D341Med (cell line): ENCODE data around the gene RNF11.
A peak's percentile ranks its signal among the peaks of the same experiment; 100 is the strongest.
"Not testable (repeated sequence)": the region's sequence is repeated elsewhere in the genome, so short reads cannot be mapped to it uniquely, and the experiment has no call there.

ENCODE experiments used
- DNase-seq: peaks from one replicate; pipeline ENCODE4 v3.0.0; 2012; ENCODE audit warnings: low spot score

The RNF11 gene

GRCh38 chr1:51228471-51228870 is 7.6 kb upstream of the RNF11 start:
- not testable (repeated sequence) for DNase-seq

- DNase-seq = no peak
Measured at GRCh38 chr1:51230501-51231078, 5.5 kb upstream of the RNF11 start.

GRCh38 chr1:51231120-51231519 is 5.0 kb upstream of the RNF11 start:
- DNase-seq = no peak

GRCh38 chr1:51231896-51232295 is 4.2 kb upstream of the RNF11 start:
- no peak for DNase-seq

GRCh38 chr1:51234236-51234635 is 1.8 kb upstream of the RNF11 start:
- not testable (repeated sequence) for DNase-seq

DNA sequence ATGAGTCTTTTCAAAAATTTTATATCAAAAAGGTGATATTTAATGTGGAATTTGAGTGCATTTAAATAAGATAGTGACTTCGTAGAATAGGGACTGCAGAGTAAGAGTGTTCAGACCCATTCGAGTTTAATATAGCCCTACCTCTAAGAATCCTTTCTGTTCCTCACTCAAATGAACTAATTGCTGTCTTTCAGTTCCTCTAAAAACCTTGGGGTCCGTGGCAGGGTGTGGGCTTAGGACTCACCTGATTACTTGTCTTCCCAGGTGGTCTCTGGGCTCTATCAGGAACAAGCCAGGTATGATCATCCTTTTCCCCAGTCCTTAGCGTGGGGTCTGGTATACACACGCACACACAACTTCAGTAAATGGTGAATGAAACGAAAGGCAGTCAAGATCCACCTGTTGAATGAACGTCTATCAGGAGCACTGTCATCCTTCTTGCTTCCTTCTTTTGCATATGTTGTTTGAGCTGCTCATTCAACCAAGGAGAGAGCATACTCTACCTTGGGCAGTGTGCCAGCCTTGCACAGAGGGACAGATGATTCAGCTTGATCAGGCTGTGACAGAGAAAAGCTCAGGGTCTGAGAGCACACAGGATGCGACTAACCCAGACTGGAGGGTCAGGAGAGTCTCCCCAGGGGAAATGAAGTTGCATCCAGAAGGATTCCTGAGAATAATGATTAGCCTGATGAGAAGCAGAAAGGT is 1.2 kb upstream of the RNF11 start:
- peak; percentile 51 for DNase-seq

GRCh38 chr1:51236531-51237350 is 668 bp downstream of the RNF11 start:
- peak; percentile 57 for DNase-seq

DNA sequence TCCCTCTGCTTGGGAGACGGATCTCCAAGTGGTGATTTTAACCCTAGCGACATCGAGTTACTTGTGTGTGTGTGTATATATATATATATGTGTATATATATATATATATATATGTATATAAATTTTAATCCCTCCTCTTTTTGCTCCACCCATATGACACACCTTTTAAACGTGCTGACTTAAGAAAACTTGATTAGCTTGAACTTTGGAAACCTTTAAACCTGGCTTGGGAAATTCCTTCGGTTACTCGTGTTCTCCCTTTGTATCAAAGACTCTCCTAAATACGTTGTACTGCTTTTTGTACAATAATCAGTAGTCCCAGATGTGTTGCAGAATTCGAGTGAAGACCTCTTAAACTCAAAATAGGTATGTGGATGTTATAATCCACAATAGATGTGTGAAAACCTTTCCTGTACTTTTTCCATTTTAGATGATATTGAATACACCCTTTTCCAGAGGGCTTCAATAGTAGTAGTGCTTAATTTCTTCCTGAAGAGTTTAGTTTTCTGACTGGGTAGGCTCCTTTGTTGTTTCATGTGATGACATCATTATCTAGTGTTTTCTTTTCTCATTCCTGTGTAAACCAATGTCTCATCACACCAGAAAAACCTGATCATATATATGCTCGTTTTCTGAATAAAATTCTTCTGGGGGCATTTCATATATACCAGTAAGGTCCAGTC is 1.4 kb downstream of the RNF11 start:
- DNase-seq = no peak

DNA sequence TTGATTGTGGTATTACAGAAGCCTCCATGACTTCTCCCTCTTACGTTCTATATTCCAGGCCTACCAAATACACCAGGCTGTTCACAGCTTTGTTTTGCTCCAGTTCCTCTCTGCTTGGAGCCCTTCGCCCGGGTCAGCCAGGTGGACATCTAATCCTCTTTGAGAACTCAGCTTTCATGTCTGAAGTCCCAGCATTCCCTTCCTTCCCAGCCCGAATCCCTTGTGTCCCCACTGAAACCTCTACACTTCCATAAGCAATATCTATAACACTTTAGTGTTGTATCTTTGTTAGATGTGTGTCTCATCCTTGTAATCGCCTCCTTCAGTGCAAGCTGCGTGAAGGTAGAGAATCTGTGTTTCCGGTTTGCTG is 1.9 kb downstream of the RNF11 start:
- DNase-seq = peak; percentile 48

DNA sequence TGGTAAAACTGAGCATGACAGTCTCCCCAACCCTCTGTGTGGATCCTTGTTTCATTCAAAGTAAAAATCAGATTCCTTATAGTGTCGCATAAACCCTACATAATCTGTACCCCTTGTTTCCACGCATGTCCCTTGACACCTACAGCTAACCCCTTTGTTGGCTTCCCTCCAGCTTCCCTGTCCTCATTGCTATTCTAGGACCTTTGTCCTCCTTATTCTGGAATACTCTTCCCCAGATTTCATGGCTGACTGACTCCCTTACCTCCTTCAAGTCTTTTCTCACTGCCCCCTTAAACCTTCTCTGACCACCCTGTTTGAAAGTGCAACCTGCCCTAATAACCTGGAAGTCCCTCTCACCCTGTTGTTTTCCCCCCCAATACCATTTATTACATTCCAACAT is 4.0 kb downstream of the RNF11 start:
- DNase-seq = no peak

DNA sequence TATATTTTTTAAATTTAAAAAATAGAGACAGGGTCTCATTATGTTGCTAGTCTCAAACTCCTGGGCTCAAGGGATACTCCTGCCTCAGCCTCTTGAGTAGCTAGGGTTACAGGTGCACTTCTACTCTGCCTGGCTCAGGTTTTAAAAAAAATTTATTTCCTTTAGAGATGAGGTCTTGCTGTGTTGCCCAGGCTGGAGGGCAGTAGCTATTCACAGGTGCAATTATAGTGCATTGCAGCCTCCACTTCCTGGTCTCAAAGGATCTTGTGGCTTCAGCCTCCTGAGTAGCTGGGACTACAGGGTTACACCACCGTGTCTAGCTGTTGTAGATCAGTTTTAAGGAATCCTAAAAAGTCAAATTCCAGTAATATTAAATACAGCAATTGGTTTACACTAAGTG is 5.0 kb downstream of the RNF11 start:
- no peak for DNase-seq

- DNase-seq = no peak
Measured at GRCh38 chr1:51242546-51242945, 6.5 kb downstream of the RNF11 start.

DNA sequence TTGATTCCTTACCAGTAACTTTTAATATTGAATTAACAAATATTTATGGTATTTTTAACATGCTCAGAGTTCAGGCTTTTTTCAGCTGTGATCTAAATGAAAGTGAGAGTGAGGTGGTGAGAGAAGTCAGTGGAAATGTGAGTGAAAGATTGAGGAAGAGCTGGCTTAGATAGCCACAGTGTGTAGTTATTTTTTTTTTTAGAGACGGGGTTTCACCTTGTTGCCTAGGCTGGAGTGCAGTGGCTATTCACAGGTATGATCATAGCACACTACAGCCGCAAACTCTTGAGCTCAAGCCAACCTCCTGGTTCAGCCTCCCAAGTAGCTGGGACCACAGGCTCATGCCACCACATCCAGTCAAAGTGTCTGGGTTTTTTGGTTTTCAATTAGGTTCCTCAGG is 10.9 kb downstream of the RNF11 start:
- DNase-seq = no peak

DNA sequence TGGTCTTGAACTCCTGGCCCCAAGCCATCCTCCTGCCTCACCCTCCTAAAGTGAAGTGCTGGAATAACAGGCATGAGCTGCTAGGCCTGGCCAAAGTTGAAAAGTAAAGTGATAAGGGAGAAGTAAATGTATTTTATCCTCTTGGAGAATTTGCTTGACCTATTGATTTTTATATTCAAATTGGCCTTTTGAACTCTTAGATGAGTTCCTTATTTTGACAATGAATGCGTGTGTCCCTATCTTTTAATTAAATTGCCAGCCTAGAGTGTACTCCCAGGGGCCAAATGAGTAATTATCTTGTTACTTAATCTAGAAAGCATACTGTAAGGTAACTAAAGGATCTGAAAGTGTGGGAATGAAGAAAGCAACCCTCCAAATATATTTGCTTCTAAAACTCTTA is 11.4 kb downstream of the RNF11 start:
- no peak for DNase-seq

DNA sequence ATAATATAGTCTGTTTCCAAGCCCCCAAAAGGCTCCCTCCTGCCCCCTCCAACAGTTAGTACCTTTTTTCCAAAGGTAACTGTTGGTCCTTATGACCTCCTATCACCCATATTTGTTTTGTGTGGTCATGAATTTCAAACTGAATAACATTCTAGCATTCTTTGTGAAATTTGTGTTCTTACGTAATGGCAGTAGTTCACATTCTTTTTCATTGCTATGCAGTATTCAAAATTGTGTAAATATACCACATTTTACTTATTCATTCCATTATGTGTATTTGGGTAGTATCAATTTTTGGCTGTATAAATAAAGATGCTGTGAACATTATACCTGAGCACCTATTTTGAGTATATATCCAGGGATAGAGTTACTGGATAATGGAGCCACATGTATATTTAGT is 13.4 kb downstream of the RNF11 start:
- no peak for DNase-seq

GRCh38 chr1:51250729-51251128 is 14.7 kb downstream of the RNF11 start:
- DNase-seq = not testable (repeated sequence)

GRCh38 chr1:51251165-51251564 is 15.1 kb downstream of the RNF11 start:
- DNase-seq = not testable (repeated sequence)

- DNase-seq = no peak
Measured at GRCh38 chr1:51252366-51252765, 16.3 kb downstream of the RNF11 start.

- DNase-seq = no peak
Measured at GRCh38 chr1:51253691-51254090, 17.6 kb downstream of the RNF11 start.

DNA sequence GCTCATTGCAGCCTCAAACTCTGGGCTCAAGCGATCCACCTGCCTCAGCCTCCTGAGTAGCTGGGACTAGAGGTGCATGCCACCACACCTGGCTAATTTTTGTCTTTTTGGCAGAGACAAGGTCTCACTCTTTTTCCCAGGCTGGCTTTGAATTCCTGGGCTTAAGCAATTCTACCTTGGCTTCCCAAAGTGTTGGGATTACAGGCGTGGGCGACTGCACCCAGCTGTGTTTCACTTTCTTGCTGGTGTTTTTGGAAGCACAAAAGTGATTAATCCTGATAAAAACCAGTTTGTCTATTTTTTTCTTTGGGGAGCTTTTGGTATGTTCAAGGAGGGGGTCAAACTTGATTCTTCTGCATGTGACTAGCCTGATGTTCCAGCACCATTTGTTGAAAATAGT is 19.3 kb downstream of the RNF11 start:
- no peak for DNase-seq

DNA sequence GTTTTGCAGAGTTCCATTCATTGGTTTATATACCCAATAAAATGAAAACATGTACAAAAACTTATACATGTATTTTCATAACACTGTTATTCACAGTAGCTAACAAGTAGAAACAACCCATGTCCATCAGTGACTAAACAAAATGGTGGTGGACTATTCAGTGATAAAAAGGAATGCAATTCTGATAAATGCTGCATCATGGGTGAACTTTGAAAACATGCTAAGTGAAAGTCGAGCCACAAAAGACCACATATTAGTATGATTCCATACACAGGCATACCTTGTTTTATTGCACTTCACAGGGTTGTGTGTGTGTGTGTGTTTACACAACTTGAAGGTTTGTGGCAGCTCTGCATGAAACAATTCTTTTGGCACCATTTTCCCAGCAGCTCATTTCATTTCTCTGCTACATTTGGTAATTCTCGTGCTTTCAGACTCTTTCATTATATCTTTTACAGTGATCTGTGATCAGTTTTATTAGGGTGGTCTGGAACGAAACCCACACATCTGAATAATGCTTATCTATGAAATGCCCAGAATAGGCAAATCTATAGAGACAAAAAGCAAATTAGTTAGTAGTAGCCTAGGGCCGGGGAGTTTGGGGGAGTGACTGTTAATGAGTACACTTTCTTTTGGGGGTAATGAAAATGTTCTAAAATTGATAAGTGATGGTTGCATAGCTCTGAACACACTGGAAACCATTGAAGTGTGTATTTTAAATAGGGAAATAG is 27.2 kb downstream of the RNF11 start:
- no peak for DNase-seq

GRCh38 chr1:51264451-51264850 is 28.4 kb downstream of the RNF11 start:
- no peak for DNase-seq
